GM21447 (cell line): ENCODE data around the gene VWA2.

Source experiments
- ATAC-seq: cut with Tn5 transposase; IDR thresholded peaks from one replicate; pipeline ENCODE4 v1.9.1; 2021; ENCODE audit not compliant: unreplicated experiment

Gene VWA2

DNA sequence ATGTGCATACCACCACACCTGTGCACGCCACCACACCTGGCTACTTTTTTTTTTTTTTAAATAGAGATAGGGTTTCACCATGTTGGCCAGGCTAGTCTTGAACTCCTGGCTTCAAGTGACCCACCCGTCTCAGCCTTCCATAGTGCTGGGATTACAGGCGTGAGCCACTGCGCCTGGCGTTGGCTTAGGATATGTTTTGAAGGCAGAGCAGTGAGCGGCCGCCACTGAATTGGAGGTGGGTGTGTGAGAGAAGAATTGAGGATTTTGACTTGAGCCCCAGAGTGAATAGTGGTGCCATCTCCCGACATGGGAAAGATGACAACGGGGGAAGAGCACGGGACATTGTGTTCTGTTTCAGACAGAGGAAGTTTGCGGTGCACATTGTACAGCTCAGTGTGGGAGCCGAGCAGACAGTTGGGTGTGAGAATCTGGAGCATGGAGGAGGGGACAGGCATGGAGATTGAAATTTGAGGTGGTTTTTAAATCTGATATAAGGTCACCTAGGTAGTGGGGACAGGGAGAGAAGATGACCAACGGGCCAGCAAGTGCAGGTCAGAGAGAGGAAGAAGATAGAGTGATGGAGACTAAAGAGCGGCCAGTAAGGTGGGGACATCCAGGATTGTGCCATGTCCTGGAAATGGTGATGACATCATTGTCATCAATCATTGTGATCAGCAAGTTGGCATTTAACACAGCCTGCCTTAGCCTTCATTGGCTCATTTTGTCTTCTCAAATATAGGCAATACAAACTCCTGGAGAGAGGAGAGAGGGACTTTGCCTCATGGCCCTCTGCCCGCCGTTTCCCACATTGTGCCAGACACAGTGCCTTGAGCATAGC is 35.8 kb downstream of the VWA2 start:
- no peak for ATAC-seq

DNA sequence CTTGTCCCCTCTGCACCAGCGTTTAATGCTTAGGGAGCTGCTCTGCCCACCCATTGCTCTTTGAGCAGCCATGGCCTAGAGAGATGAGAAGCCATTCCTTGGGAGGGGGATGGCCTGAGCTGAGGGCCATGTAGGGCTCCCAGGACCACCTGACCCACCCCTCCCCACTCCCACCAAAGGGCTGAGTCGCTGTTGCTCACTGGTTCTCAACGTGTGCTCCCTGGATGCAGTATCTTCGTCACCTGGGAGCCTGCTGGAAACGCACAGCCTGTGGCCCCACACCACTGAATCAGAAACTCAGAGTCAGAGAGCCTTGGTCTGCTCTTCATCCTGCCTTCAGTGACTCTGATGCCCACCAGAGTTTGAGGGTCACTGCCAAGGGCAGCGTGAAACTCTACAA is 37.0 kb downstream of the VWA2 start:
- ATAC-seq: no peak

DNA sequence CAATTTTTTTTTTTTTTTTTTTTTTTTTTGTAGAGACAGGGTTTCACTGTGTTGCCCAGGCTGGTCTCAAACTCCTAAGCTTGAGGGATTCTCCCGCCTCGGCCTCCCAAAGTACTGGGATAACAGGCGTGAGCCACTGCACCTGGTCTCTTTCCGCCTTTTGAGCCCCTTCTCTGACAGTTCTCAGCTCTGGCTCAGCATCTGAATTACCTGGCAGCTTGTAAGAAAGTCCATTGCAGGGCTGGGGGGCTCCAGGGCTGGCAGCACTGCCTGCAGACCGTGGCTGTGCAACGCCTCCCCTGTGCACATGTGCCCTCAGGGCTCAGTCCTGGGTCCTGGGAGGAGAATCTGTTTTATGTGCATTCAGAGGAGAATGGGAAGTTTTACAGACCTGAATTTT is 37.6 kb downstream of the VWA2 start:
- ATAC-seq: no peak

GRCh38 chr10:114278140-114278883 is 39.3 kb downstream of the VWA2 start:
- no peak for ATAC-seq

DNA sequence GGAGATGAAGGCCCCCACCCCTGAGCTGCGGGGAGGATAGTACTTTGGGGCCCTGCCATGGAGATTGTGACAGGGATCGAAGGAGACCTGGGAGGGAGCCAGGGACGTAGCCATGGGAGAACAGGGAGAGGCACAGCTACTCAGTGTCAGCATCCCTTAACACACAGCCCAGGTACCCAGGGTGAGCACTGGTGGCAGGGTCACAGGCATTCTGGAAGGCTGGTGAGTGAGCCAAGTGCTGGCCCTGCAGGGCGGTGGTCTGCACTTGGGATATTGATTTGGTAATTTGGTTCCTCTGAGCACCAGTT is 39.8 kb downstream of the VWA2 start:
- no peak for ATAC-seq

- ATAC-seq: no peak
Measured at GRCh38 chr10:114279289-114279688, 40.2 kb downstream of the VWA2 start.

DNA sequence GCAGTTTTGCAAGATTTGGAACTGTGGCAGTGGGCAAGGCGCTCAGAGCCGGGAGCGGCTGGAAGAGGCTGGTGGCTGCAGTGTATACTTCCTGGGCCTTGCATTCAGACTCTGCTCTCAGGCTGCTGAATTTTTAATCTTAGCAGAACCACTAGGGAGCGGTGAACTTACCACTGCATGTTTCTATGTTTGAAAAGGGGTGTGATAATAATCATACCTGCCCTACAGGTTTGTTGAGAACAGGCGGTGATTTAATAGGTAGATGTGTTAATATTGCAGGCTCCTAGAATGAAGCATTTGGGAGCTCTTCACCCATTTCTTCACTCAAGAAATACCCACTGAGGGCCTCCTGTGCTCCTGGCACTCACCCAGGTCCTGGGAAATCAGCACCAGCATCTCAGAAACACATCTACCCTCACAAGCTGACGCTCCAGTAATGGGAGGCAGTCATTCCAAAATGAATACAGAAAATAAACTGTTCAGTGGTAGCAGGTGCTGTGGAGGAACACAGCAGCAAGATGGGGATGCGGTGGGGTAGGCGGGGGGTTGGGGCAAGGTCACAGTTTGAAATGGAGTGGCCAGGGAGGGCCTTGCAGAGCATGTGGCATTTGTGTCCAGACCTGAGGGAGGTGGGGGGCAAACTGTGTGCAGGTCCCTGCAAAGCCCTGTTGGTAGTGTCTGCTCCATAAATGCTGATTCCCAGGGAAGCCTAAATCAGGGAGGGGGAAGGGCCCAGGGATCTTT is 41.0 kb downstream of the VWA2 start:
- ATAC-seq: no peak

DNA sequence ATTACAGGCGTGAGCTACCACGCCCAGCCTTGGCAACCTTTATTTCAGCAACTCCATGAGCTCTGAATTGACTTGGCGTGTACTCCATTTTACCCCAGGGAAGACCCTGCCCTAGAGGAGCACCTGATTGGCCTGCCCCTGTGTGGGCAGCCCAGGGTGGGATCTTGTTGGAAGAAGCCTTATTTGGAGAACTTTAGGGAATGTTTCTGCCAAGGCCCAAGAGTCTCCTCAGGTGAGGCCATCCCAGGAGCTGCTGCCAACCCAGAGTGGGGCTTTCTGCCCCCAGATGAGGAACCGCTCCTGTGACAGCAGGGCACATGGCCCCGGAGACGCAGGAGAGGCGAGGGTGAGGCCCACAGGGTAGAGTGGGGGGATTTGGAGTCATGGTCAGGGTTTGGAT is 42.0 kb downstream of the VWA2 start:
- no peak for ATAC-seq

- no peak for ATAC-seq
Measured at GRCh38 chr10:114281461-114281860, 42.4 kb downstream of the VWA2 start.

DNA sequence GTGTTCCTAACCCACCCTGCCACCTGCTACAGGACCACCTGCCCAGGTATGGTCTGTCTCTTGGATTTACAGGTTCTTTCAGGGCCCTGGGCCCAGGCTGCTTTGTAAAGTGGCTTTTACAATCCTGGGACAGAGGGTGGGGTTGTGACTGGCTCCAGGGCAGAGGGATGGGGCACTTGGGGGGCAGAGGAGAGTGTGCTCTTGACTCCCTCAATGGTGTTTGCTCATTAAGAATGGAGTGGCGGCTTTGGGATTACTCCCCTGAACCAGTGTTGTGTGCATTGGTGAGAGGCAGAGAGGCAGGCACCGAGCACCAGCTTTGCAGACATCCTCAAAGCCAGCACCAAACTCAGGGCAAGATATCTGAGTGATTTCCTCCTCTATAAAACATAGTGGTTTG is 43.5 kb downstream of the VWA2 start:
- ATAC-seq: no peak

- no peak for ATAC-seq
Measured at GRCh38 chr10:114283091-114283490, 44.0 kb downstream of the VWA2 start.

- ATAC-seq: no peak
Measured at GRCh38 chr10:114283535-114284234, 44.6 kb downstream of the VWA2 start.

GRCh38 chr10:114284346-114285071 is 45.5 kb downstream of the VWA2 start:
- ATAC-seq: no peak

DNA sequence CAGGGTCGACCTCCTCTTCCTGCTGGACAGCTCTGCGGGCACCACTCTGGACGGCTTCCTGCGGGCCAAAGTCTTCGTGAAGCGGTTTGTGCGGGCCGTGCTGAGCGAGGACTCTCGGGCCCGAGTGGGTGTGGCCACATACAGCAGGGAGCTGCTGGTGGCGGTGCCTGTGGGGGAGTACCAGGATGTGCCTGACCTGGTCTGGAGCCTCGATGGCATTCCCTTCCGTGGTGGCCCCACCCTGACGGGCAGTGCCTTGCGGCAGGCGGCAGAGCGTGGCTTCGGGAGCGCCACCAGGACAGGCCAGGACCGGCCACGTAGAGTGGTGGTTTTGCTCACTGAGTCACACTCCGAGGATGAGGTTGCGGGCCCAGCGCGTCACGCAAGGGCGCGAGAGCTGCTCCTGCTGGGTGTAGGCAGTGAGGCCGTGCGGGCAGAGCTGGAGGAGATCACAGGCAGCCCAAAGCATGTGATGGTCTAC is 46.9 kb downstream of the VWA2 start:
- ATAC-seq: no peak

DNA sequence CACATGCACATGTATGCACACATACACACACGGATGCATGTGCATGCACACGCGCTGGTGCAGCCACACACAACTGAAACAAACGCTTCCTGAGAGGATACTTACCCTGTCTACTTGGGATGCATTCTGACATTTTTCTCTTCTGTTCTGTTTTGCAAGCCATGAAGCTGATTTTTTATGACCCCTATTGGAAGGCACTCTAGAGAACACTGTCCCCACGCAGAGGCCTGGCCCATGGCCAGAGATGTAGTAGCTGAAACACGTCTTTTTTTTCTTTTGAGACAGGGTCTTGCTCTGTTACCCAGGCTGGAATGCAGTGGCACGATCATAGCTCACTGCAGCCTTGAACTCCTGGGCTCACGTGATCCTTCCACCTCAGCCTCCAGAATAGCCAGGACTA is 47.9 kb downstream of the VWA2 start:
- no peak for ATAC-seq

DNA sequence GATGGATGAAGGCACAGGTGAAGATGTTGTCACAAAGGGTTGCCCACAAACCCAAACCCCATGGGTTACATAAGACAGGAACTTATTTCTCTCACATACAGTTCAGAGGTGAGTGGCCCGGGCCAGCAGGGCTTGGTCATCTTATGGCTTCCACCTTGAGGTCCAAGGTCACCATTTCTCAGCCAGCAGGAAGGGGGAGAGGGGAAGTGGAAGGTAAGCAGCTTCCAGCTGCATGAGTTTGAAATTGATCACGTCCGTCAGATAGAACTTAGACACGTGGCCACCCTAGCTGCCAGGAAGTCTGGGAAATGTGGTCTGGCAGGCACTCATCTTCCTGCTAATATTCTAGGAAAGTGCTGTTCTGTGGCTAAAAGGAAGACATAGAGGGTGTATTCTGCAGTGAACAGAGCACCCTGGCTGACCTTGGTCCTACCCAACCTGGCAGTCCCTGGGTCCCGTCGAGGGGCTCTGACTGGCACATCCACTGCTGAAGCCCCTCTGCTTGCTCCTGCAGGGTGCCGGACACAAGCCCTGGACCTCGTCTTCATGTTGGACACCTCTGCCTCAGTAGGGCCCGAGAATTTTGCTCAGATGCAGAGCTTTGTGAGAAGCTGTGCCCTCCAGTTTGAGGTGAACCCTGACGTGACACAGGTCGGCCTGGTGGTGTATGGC is 49.5 kb downstream of the VWA2 start:
- no peak for ATAC-seq

- ATAC-seq: no peak
Measured at GRCh38 chr10:114289096-114289436, 50.0 kb downstream of the VWA2 start.

DNA sequence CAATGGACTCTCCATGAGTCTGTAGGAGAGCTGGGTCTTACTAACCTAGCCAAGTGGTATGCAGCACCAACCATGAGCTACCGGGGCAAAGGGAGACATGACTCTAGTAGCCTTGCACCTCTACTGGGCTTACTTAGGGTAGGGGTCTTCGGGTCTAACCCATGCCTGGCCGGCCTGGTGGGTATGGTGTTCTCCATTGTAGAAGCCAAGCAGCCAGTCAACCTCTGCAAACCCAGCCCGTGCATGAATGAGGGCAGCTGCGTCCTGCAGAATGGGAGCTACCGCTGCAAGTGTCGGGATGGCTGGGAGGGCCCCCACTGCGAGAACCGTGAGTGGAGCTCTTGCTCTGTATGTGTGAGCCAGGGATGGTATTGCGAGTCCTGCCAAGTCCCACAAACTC is 51.0 kb downstream of the VWA2 start:
- ATAC-seq: no peak

DNA sequence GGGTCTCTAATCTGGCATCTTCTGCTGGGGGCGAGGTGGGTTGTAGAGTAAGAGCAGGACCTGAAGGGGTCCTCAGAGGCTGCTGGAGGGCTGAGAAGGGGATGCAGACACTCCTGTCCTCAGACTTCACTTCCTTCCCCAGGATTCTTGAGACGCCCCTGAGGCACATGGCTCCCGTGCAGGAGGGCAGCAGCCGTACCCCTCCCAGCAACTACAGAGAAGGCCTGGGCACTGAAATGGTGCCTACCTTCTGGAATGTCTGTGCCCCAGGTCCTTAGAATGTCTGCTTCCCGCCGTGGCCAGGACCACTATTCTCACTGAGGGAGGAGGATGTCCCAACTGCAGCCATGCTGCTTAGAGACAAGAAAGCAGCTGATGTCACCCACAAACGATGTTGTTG is 52.0 kb downstream of the VWA2 start:
- ATAC-seq: no peak

- ATAC-seq: no peak
Measured at GRCh38 chr10:114291516-114291915, 52.5 kb downstream of the VWA2 start.
